Epithelial cell of esophagus (primary cell): ENCODE measurements around the gene PDIA4.

Experiments used
- DNase-seq: peaks from one replicate; pipeline ENCODE4 v3.0.0; 2010; ENCODE audit warnings: low read depth
- H3K4me3 ChIP-seq: 2 replicates; pipeline ENCODE4 v1.5.1; 2011; ENCODE audit warnings: mild to moderate bottlenecking, low read length, control low read depth
- CTCF ChIP-seq: IDR thresholded peaks from 2 replicates; pipeline ENCODE4 v1.5.1; 2011; ENCODE audit warnings: low read depth, mild to moderate bottlenecking, low read length, control low read depth, inconsistent platforms; ENCODE audit not compliant: insufficient read depth; ENCODE audit errors: missing control alignments

PDIA4 gene

GRCh38 chr7:149028346-149029109 lies at the start of gene PDIA4:
Gene PDIA4, minus strand, starts transcription at chr7:149028505. Its CDS starts 97 bp downstream, at chr7:149028408.
- no peak for TF ChIP-seq CTCF
- peak within 1 kb of the TSS; percentile 68 for H3K4me3 ChIP-seq
- peak; percentile 100 for DNase-seq

GRCh38 chr7:149077594-149077993 lies 49.3 kb upstream of the PDIA4 start:
- no peak for TF ChIP-seq CTCF
- no peak overlapping the region for H3K4me3 ChIP-seq
- DNase-seq = no peak

GRCh38 chr7:149075286-149075685 lies 47.0 kb upstream of the PDIA4 start:
- TF ChIP-seq CTCF = no peak
- no peak for DNase-seq
- no peak overlapping the region for H3K4me3 ChIP-seq

GRCh38 chr7:149074116-149074885 lies 46.0 kb upstream of the PDIA4 start:
- no peak overlapping the region for H3K4me3 ChIP-seq
- peak; percentile 87 for DNase-seq
- TF ChIP-seq CTCF = no peak

- DNase-seq = no peak
- no peak overlapping the region for H3K4me3 ChIP-seq
- TF ChIP-seq CTCF = no peak
Observed at GRCh38 chr7:149072438-149072775, 44.1 kb upstream of the PDIA4 start.

- TF ChIP-seq CTCF = peak; percentile 33
- DNase-seq = peak; percentile 15
- no peak overlapping the region for H3K4me3 ChIP-seq
Observed at GRCh38 chr7:149071641-149072437, 43.5 kb upstream of the PDIA4 start.
